PC-9 (cell line): Measurements from ENCODE around the gene NDST1. TPM values are rescaled to one million over a fixed set of nuclear protein-coding genes. Genes with fewer than 3 reads are reported as not detected.

Source experiments
- BruUV-seq: library from RNA; stranded (reverse); fragments of 400-500 nt; replicated peaks from 2 replicates; lab custom pipeline; 2021; lab: Mats Ljungman, UMichigan
- CTCF ChIA-PET: fragments of 300-600 bp; sonication (Branson Sonifier 250); formaldehyde crosslinking; loops from one replicate; lab custom pipeline; 2022; ENCODE audit warnings: antibody characterized with exemption; lab: Charles Lee
- POLR2A ChIA-PET: fragments of 300-600 bp; sonication (Branson Sonifier 250); formaldehyde crosslinking; loops from one replicate; lab custom pipeline; 2022; ENCODE audit warnings: antibody characterized with exemption; ENCODE audit not compliant: unreplicated experiment; lab: Charles Lee
- DNase-seq, 2 experiments: peaks; one replicate each; pipeline versions ENCODE4 v3.0.0 to v3.0.0-alpha.2; 2015 to 2022; ENCODE audit warnings: mixed read lengths in 1 of 2
- H2AFZ ChIP-seq: fragments of 200-600 bp; sonication (generic); 2 replicates; pipeline ENCODE4 v1.8.1; 2017; ENCODE audit warnings: antibody characterized with exemption
- H3F3A ChIP-seq: fragments of 200-600 bp; sonication (generic); 2 replicates; pipeline ENCODE4 v1.8.1; 2017; ENCODE audit warnings: antibody characterized with exemption, mild to moderate bottlenecking, low read depth; ENCODE audit not compliant: insufficient read depth
- H3K27ac ChIP-seq: fragments of 200-600 bp; sonication (generic); 2 replicates; pipeline ENCODE4 v1.6.1; 2016; ENCODE audit warnings: mixed run types
- H3K27me3 ChIP-seq: fragments of 200-600 bp; sonication (generic); 2 replicates; pipeline ENCODE4 v1.6.1; 2016; ENCODE audit warnings: low read depth, mixed run types; ENCODE audit not compliant: insufficient read depth
- H3K36me3 ChIP-seq: fragments of 200-600 bp; sonication (generic); 2 replicates; pipeline ENCODE4 v1.6.1; 2016; ENCODE audit warnings: low read depth, mixed run types
- H3K4me1 ChIP-seq: fragments of 200-600 bp; sonication (generic); replicated peaks from 2 replicates; pipeline ENCODE4 v1.6.1; 2016; ENCODE audit warnings: mixed run types; ENCODE audit not compliant: insufficient read depth
- H3K4me2 ChIP-seq: fragments of 200-600 bp; sonication (generic); 2 replicates; pipeline ENCODE4 v1.6.1; 2017; ENCODE audit warnings: mixed run types
- H3K4me3 ChIP-seq: fragments of 200-600 bp; sonication (generic); 2 replicates; pipeline ENCODE4 v1.6.1; 2016; ENCODE audit warnings: mixed run types
- H3K79me2 ChIP-seq: fragments of 200-600 bp; sonication (generic); 2 replicates; pipeline ENCODE4 v1.6.1; 2017; ENCODE audit warnings: low read depth, mixed run types
- H3K9me2 ChIP-seq: fragments of 200-600 bp; sonication (generic); 2 replicates; pipeline ENCODE4 v1.8.1; 2017; ENCODE audit warnings: mild to moderate bottlenecking; ENCODE audit not compliant: insufficient read depth
- H3K9me3 ChIP-seq: fragments of 200-600 bp; sonication (generic); 2 replicates; pipeline ENCODE4 v1.8.1; 2016; ENCODE audit warnings: low read depth; ENCODE audit not compliant: insufficient read depth
- H4K20me1 ChIP-seq: fragments of 200-600 bp; sonication (generic); 2 replicates; pipeline ENCODE4 v1.8.1; 2017; ENCODE audit not compliant: insufficient read depth
- EZH2 ChIP-seq: fragments of 200-600 bp; sonication (generic); IDR thresholded peaks from 2 replicates; pipeline ENCODE4 v1.8.0; 2017; ENCODE audit warnings: antibody characterized with exemption, low read depth
- intact Hi-C: fragments of 100-400 bp; cut with micrococcal nuclease; formaldehyde crosslinking; loops from one replicate; pipeline ENCODE4 v1.10.0; 2022; ENCODE audit not compliant: unreplicated experiment
- total RNA-seq: library from RNA; stranded (reverse); gene quantifications from 2 replicates; pipeline ENCODE4 v1.2.3, GENCODE V29; 2021
- TF ChIP-seq, protein P1 (sequence below): fragments of 200-600 bp; sonication (generic); conservative IDR thresholded peaks from 2 replicates; pipeline ENCODE4 v1.6.1; 2017; ENCODE audit warnings: mixed run types, antibody characterized with exemption, mild to moderate bottlenecking, moderate library complexity

The NDST1 gene
- total RNA-seq, 1 experiment from 2014 or later = 94.3 TPM

DNA sequence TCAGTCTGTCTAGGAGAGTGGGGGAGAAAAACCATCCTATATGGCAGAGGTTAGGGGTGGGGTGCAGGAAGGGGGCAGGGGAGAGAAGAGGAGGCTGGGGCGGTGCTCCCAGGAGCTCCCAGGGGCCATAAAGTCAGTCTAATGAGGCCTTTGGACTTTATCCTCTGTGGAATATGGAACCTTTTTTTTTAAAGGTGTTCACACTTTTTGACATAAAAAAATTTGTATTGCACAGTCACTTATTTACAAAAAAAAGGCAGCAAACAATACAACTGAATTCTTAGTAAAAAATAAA is 80.6 kb downstream of the NDST1 start:
- no peak for DNase-seq
- TF ChIP-seq, protein P1, sequence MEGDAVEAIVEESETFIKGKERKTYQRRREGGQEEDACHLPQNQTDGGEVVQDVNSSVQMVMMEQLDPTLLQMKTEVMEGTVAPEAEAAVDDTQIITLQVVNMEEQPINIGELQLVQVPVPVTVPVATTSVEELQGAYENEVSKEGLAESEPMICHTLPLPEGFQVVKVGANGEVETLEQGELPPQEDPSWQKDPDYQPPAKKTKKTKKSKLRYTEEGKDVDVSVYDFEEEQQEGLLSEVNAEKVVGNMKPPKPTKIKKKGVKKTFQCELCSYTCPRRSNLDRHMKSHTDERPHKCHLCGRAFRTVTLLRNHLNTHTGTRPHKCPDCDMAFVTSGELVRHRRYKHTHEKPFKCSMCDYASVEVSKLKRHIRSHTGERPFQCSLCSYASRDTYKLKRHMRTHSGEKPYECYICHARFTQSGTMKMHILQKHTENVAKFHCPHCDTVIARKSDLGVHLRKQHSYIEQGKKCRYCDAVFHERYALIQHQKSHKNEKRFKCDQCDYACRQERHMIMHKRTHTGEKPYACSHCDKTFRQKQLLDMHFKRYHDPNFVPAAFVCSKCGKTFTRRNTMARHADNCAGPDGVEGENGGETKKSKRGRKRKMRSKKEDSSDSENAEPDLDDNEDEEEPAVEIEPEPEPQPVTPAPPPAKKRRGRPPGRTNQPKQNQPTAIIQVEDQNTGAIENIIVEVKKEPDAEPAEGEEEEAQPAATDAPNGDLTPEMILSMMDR = no peak
- no peak for TF ChIP-seq EZH2
- no peaks in the 10 kb centered on the region for H3K9me3 ChIP-seq
- BruUV-seq = no TSS peak
- H3K36me3 ChIP-seq = no peaks in the 10 kb centered on the region
- no peaks in the 10 kb centered on the region for H3K4me1 ChIP-seq
- CTCF ChIA-PET = no interaction called here
- H3K79me2 ChIP-seq = no peaks in the 10 kb centered on the region
- H3K27me3 ChIP-seq = 0 out of 2 replicates have a peak, but pooled peaks cover 6% of the 10 kb centered on the region
- H2AFZ ChIP-seq = no peak overlapping the region
- H3F3A ChIP-seq = no peaks in the 10 kb centered on the region
- no peak overlapping the region for H3K4me3 ChIP-seq
- no peaks in the 10 kb centered on the region for H3K9me2 ChIP-seq
- POLR2A ChIA-PET = no interaction called here
- no peak overlapping the region for H3K27ac ChIP-seq
- no peak overlapping the region for H3K4me2 ChIP-seq
- intact Hi-C loops = no loop called here
- H4K20me1 ChIP-seq = no peaks in the 10 kb centered on the region

DNA sequence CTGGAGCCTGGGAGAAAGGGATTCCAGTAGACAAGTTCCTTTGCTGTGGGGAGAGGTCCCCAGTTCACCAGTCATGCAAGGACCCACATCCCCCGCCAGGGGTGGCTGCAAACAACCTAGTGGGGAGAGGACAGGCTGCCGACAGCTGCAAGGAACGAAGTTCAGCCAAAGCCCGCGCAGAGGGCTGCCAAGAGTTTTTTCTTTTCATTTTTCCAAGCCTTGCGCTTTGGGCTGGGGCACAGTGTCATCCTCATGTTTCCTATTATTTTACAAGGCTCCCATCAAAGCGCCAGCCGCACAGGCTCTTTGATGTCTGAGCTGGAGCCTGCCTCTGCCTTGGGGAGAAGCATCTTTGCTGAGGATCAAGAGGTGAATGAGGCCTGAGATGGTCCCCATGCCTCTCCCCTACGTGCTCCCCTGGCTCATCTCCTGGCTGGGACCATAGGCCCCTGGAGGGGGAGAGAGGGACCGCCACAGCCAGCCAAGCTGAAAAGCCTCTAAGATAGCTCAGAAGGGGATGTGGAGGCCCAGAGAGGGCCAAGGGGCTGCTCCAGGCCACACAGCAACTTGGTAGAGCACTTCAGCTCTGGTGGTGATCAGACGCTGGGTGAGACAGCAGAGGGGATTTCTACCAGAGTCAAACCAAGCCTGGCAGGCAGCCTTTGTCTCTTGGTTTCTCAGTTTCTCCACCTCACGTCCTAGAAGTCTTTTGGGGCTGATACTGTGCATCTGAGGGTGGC is 82.1 kb downstream of the NDST1 start:
- H3K36me3 ChIP-seq = no peaks in the 10 kb centered on the region
- no peak overlapping the region for H2AFZ ChIP-seq
- intact Hi-C loops = no loop called here
- 0 out of 2 replicates have a peak, but pooled peaks cover 6% of the 10 kb centered on the region for H3K27me3 ChIP-seq
- no peaks in the 10 kb centered on the region for H3K4me1 ChIP-seq
- H4K20me1 ChIP-seq = no peaks in the 10 kb centered on the region
- no peaks in the 10 kb centered on the region for H3K79me2 ChIP-seq
- ChIA-PET POLR2A (no interaction called here), CTCF (interaction anchor here (0.8 kb wide), 1 partner anchor 10 kb away, joined by 4 read pairs; no protein-coding TSS in a partner anchor)
- H3K9me2 ChIP-seq = no peaks in the 10 kb centered on the region
- DNase-seq = no peak
- H3F3A ChIP-seq = no peaks in the 10 kb centered on the region
- no peaks in the 10 kb centered on the region for H3K9me3 ChIP-seq
- TF ChIP-seq, protein P1 = no peak
- no peak for TF ChIP-seq EZH2
- no TSS peak for BruUV-seq
- H3K4me3 ChIP-seq = no peak overlapping the region
- no peak overlapping the region for H3K27ac ChIP-seq
- no peak overlapping the region for H3K4me2 ChIP-seq

DNA sequence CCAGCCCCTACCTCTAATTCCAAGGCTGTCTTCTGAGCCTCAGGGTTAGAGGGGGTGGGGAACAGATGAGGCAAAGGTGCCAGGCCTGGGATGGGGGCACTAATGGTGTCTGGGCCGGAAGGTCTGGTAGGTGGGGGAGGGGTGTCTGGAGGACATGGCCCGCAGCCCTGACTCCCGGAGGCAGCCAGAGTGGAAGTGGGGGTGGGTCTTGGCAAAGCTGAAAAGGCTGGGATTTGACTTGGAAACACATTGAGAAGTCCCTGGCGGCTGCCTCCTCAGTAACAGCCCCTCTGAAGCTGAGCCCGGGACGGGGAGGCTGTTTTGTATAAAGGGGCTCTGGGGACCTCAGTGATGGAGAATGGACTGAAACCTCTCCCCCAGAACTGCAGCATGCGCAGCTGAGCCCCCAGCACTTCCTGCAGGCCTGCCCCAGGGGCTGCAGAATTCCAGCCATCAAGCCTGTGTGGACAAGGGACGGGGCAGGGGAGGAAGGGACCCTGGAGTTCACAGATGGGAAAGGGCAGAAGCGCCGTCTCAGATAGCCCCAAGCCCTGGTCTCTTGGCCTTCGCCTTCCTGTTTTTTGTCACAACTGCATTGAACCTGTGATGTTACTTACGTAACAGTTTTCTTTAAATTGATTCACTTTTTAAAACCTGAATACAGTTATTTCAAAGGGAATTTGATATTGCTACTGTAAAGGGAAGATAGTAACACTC is 83.2 kb downstream of the NDST1 start:
- no peaks in the 10 kb centered on the region for H3K9me2 ChIP-seq
- no peak overlapping the region for H3K4me3 ChIP-seq
- DNase-seq = no peak
- no peak overlapping the region for H3K4me2 ChIP-seq
- no peaks in the 10 kb centered on the region for H4K20me1 ChIP-seq
- ChIA-PET POLR2A (no interaction called here), CTCF (no interaction called here)
- H3K27me3 ChIP-seq = 0 out of 2 replicates have a peak, but pooled peaks cover 6% of the 10 kb centered on the region
- TF ChIP-seq, protein P1 = no peak
- TF ChIP-seq EZH2 = no peak
- no peak overlapping the region for H3K27ac ChIP-seq
- intact Hi-C loops = no loop called here
- H3K4me1 ChIP-seq = no peaks in the 10 kb centered on the region
- no peak overlapping the region for H2AFZ ChIP-seq
- H3F3A ChIP-seq = no peaks in the 10 kb centered on the region
- BruUV-seq = no TSS peak
- H3K9me3 ChIP-seq = no peaks in the 10 kb centered on the region
- no peaks in the 10 kb centered on the region for H3K36me3 ChIP-seq
- H3K79me2 ChIP-seq = no peaks in the 10 kb centered on the region
